HL-60/S4 treated with retinoic acid at 250 ng/mL for 4 days and 3 days (cell line): ENCODE data around the gene TTR.

Experiments
- in situ Hi-C: fragments of 300-500 bp; cut with MboI; formaldehyde crosslinking; loops from 2 replicates; pipeline ENCODE4 v1.7.0; 2022; ENCODE audit warnings: low sequenced_read_pairs

The TTR gene

DNA sequence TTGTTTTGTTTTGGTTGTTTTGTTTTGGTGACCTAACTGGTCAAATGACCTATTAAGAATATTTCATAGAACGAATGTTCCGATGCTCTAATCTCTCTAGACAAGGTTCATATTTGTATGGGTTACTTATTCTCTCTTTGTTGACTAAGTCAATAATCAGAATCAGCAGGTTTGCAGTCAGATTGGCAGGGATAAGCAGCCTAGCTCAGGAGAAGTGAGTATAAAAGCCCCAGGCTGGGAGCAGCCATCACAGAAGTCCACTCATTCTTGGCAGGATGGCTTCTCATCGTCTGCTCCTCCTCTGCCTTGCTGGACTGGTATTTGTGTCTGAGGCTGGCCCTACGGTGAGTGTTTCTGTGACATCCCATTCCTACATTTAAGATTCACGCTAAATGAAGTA lies at the start of gene TTR:
Gene TTR (plus strand): TSS at position 250 of the 400 bp plus-strand sequence. CDS start 26 bp downstream, at position 276.
- in situ Hi-C loops: no loop called here

- in situ Hi-C loops: no loop called here
Measured at GRCh38 chr18:31546476-31546875, 45.2 kb upstream of the TTR start.

- in situ Hi-C loops: no loop called here
Measured at GRCh38 chr18:31548853-31549252, 42.8 kb upstream of the TTR start.

GRCh38 chr18:31549416-31549815 lies 42.3 kb upstream of the TTR start:
- in situ Hi-C loops: no loop called here

DNA sequence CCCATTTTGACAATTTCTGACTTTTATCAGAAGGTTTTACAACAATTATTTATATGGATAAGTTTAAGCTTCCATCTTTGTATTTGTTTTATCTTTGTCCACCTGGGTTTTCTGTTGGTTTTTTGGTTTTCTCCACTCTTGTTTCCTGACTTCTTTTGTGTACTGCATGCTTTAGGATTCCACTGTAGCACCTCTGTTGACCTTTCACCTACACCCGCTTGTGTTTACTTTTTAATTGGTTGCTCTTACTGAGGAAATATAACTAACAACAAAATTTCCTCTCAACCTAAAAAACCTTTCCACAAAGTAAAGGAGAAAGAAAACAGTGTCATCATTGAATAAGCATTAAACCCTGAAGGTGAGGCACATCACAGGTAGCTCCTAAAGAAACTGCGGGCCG lies 39.8 kb upstream of the TTR start:
- in situ Hi-C loops: loop anchor here (25.0 kb wide), 3 partner anchors 260 to 585 kb away; no protein-coding TSS in a partner anchor

DNA sequence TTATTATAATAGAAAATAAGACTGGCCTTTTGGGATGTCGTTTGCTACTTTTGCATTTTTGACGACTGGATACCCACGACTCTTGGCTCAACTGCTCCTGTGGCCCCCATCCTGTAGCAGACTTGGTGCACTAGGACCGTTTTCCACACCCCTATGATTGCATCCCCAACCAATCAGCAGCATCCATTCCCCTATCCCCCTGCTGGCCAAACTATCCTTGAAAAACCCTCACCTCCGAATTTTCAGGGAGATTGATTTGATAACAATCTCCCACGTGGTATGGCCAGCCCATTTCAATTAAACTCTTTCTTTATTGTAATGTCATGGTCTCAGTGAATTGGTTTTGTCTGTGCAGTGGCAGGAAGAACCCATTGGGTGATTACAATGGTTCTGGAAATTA lies 37.9 kb upstream of the TTR start:
- in situ Hi-C loops: loop anchor here (25.0 kb wide), 3 partner anchors 259 to 584 kb away; no protein-coding TSS in a partner anchor

DNA sequence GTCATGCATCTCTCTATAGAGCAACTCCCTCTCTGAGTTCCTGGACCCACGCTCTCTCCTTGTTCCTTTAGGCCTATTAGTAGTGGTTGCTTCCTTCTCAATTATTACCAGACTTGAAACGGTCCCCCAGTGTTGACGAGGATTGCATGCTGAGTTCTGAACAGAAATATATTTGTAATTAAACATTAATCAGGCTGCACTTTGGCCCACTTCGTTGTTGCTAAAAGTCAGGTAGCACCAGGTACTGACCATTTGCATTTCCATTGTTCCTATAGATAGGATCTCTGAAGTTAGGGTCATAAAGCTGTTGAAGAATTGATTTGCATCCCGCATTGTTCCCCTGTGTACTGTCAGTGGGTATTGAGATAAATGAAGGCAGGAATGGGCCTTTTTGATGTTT lies 36.9 kb upstream of the TTR start:
- in situ Hi-C loops: loop anchor here (25.0 kb wide), 3 partner anchors 258 to 583 kb away; no protein-coding TSS in a partner anchor

GRCh38 chr18:31555971-31556747 lies 35.5 kb upstream of the TTR start:
- in situ Hi-C loops: loop anchor here (25.0 kb wide), 3 partner anchors 256 to 581 kb away; no protein-coding TSS in a partner anchor

- in situ Hi-C loops: loop anchor here (25.0 kb wide), 3 partner anchors 255 to 580 kb away; no protein-coding TSS in a partner anchor
Measured at GRCh38 chr18:31557446-31557845, 34.2 kb upstream of the TTR start.

DNA sequence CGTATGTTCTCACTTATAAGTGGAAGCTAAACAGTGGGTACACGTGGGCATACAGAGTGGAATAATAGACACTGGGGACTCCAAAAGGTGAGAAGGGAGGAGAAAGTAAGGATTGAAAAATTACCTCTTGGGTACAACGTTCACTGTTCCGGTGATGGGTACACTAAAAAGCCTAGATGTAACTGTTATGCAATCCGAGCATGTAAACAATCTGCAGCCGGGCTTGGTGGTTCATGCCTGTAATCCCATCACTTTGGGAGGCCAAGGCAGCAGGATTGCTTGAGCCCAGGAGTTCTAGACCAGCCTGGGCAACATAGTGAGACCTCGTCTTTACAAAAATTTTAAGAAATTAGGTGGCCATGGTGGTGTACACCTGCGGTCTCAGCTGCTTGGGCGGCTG lies 33.1 kb upstream of the TTR start:
- in situ Hi-C loops: loop anchor here (25.0 kb wide), 3 partner anchors 254 to 579 kb away; no protein-coding TSS in a partner anchor

DNA sequence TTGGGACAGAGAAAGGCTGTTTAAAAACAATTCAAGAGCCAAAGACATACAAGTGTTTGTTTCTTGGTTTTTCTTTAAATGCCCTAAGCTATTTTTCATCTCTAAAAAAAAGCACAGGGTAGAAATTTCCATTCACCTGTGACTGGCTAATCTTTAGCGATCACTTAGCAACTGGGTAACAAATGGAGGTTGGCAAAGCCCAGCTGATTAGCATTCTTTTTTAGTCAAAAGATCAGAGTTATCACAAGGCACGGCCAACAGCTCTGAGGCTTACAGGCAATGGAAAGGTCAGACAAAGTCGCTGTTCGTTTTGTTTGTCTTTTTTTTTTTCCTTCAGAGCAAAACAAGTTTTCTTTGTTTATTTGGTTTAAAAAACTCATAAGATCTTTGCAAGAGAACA lies 29.0 kb upstream of the TTR start:
- in situ Hi-C loops: loop anchor here (25.0 kb wide), 3 partner anchors 250 to 575 kb away; no protein-coding TSS in a partner anchor

DNA sequence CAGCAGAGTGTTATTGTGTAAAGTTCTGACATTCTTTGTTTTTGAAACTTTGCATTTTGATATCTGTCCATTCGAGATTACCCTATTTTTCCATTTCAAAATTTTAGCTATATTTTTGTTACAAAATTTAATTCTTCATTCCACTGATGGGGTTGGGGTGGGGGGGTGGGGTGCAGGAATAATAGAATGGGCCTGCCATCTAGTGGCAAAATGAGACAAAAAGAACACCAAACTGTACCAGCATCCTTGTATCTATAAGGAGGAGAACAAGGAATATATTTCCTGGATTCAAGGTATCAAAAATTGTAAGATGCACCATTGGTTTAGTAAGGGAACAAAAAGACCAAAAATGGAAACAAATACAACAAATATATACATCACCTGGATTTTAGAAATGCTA lies 27.9 kb upstream of the TTR start:
- in situ Hi-C loops: loop anchor here (25.0 kb wide), 3 partner anchors 249 to 574 kb away; no protein-coding TSS in a partner anchor

- in situ Hi-C loops: loop anchor here (25.0 kb wide), 3 partner anchors 247 to 572 kb away; no protein-coding TSS in a partner anchor
Measured at GRCh38 chr18:31565345-31565744, 26.3 kb upstream of the TTR start.

- in situ Hi-C loops: loop anchor here (25.0 kb wide), 3 partner anchors 246 to 571 kb away; no protein-coding TSS in a partner anchor
Measured at GRCh38 chr18:31565782-31566512, 25.7 kb upstream of the TTR start.

DNA sequence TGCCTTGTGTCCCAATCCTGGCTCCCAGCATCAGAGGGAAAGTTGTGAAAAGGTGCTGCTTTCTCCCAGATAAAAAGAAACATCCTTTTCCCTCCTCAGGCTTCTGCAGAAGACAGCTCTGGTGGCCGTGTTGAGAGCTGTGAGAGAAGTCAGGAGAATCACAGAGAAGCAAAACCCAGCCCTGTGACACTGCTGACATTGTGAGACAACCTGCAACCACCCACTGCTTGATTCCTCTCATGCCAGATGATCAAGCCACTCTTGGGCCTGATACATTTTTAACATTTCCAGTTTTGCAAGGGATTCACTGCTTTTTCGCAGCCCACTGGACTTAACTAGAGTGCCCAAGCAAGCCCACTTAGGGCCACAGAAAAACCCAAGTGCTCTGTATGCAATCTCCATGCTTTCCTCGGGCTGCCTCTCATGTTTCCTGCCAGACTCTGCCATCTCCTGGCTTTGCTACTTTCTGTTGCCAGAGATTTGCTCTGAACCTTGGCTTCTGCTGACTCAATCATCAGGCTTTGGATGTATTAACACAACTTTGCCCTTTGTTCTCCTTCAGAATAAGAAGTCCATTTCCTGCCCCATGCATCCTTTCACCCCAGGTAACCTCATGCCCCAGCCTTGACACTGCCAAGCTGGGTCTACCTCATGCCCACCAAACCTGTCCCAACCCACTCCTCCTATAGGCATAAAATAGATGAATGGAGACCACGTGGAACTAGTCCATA lies 24.9 kb upstream of the TTR start:
- in situ Hi-C loops: loop anchor here (25.0 kb wide), 3 partner anchors 246 to 571 kb away; no protein-coding TSS in a partner anchor

DNA sequence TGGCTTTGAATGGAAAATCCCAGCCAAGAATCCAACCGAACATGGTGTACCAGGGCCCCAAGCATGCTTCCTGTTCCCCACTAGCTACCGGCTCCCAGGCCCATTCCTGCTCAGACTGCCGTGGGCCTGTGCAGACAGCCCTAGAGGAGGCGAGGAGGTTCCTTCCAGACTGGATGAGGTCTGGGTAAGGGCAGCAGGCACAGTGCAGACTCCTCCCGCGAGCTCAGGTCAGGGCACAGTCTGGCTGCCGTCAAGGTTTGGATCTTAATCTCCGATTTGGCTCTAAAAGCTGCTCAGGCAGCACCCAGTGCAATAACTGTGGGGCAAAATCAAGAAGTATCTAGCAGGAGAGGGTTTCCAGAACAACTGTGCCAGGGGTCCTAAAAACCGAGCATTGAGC lies 19.3 kb upstream of the TTR start:
- in situ Hi-C loops: loop anchor here (25.0 kb wide), 3 partner anchors 240 to 565 kb away; no protein-coding TSS in a partner anchor

DNA sequence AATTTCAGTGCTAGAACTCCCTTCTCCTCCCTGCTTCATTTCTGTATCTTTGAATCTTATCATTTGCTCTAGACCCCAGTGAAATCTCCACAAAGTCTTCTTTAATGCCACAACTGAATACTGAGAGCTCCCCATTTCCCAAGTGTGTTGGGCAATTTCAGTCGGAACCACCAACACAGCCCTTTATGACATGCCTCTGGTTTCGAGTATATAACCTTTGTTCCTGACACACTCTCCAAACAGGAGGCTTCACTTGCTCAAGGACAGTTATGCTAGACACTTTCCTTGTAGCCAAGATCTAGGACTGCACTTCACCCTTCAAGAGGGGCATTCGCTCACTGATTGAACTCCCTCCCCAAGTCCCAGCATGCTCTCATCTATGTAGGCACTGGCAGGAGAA lies 18.6 kb upstream of the TTR start:
- in situ Hi-C loops: loop anchor here (25.0 kb wide), 3 partner anchors 239 to 564 kb away; no protein-coding TSS in a partner anchor

GRCh38 chr18:31574359-31574758 lies 17.3 kb upstream of the TTR start:
- in situ Hi-C loops: loop anchor here (25.0 kb wide), 3 partner anchors 238 to 563 kb away; no protein-coding TSS in a partner anchor

- in situ Hi-C loops: no loop called here
Measured at GRCh38 chr18:31575515-31576257, 16.0 kb upstream of the TTR start.

- in situ Hi-C loops: no loop called here
Measured at GRCh38 chr18:31576670-31577069, 15.0 kb upstream of the TTR start.
